HG03103 (cell line): ENCODE results near the gene ADISSP.

Experiments
- ATAC-seq: cut with Tn5 transposase; IDR thresholded peaks from one replicate; pipeline ENCODE4 v1.9.1; 2021; ENCODE audit warnings: low read depth; ENCODE audit not compliant: unreplicated experiment

ADISSP gene

GRCh38 chr20:3740615-3741301 is 26.8 kb downstream of the ADISSP start:
- ATAC-seq, result no peak

GRCh38 chr20:3739926-3740451 is 27.6 kb downstream of the ADISSP start:
- no peak for ATAC-seq

- no peak for ATAC-seq
Observed at GRCh38 chr20:3739054-3739925, 28.3 kb downstream of the ADISSP start.

GRCh38 chr20:3738111-3739053 is 29.2 kb downstream of the ADISSP start:
- ATAC-seq, result no peak

GRCh38 chr20:3735768-3736167 is 31.8 kb downstream of the ADISSP start:
- ATAC-seq, result no peak

- no peak for ATAC-seq
Observed at GRCh38 chr20:3734111-3734843, 33.3 kb downstream of the ADISSP start.

GRCh38 chr20:3733119-3733995 is 34.2 kb downstream of the ADISSP start:
- no peak for ATAC-seq

- ATAC-seq, result no peak
Observed at GRCh38 chr20:3732327-3733118, 35.0 kb downstream of the ADISSP start, which contains the start of gene HSPA12B. Gene HSPA12B, plus strand, starts transcription at chr20:3732685. Its CDS starts 5,990 bp downstream, at chr20:3738675.

- no peak for ATAC-seq
Observed at GRCh38 chr20:3731944-3732326, 35.6 kb downstream of the ADISSP start.

GRCh38 chr20:3730803-3731672 is 36.5 kb downstream of the ADISSP start:
- no peak for ATAC-seq

- no peak for ATAC-seq
Observed at GRCh38 chr20:3729811-3730540, 37.6 kb downstream of the ADISSP start.

GRCh38 chr20:3729378-3729777 is 38.2 kb downstream of the ADISSP start:
- no peak for ATAC-seq

- ATAC-seq, result no peak
Observed at GRCh38 chr20:3728876-3729275, 38.7 kb downstream of the ADISSP start.

GRCh38 chr20:3728354-3728753 is 39.2 kb downstream of the ADISSP start:
- ATAC-seq, result no peak

GRCh38 chr20:3727401-3728021 is 40.0 kb downstream of the ADISSP start:
- no peak for ATAC-seq

GRCh38 chr20:3724356-3724755 is 43.2 kb downstream of the ADISSP start:
- no peak for ATAC-seq
